NCI-H2196 (cell line): ENCODE measurements around the gene BORCS5.
"Not testable (repeated sequence)": the region's sequence is repeated elsewhere in the genome, so short reads cannot be mapped to it uniquely, and the experiment has no call there.

Experiments
- DNase-seq: peaks from one replicate; lab custom pipeline; 2025; ENCODE audit not compliant: unreplicated experiment; lab: John Stamatoyannopoulos, UW

The BORCS5 gene

GRCh38 chr12:12482959-12483358, 126.1 kb downstream of the BORCS5 start:
- no peak for DNase-seq

DNA sequence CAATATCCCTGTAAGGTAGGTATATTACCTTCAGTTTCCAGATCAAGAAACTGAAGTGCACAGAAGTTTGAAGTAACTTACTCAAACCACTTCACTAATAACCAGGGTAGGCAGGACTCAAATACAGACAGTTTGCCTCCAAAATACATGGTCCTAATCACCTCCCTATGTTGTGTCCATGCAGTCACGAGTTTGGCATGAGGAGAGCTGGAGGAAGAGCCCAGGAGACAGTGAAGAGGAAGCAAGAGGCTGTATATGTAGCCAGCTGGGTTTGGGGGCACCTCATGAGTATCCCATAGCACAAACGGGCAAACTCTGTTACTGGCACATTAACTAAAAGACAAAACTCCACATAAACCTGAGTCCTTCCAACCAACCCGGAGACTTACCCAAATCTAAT, 126.6 kb downstream of the BORCS5 start:
- no peak for DNase-seq

DNA sequence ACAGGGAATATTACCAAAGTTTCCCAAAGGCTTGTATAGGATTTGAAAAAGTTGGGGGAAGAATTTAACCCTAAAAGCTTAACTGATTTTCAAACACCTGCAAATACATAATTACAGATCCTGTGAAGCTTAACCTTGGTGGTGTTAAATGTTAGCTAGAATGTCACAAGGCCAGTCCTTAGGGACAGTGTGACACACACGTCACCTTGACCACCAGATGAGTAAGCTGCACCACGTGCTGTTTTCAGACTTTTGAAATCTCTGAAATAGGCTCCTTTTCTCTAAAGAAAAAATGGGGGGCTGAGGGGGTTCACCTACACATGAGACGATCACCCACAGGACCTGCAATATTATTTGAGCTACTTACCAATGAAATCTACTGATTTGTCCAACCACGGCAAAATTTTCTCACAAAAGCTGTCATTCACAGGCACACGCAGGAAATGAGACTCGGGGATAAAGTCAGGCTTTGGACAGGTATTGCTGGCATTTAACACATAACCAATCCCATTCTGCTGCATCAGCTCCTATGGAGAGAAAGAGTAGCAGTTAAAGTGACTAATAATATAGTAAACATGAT, 129.9 kb downstream of the BORCS5 start:
- no peak for DNase-seq

DNA sequence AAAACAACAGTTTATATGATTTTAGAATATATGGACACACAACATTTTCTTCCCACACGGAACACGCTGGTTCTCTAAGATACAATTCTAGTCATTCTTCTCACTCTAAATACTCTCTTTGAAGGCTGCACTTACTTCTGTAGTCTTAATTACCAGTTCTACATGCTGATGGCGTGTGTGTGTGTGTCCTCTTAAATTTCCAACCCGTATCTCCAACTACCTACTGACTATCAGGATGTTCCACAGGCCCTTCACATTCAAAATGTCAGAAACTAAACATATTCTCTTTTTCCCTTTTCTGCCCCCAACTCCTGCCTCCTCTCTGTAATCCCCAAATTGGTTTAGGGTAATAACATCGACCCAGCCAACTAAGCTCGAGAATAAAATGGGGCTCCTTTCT, 130.6 kb downstream of the BORCS5 start:
- no peak for DNase-seq

GRCh38 chr12:12488296-12488695, 131.4 kb downstream of the BORCS5 start:
- no peak for DNase-seq

- no peak for DNase-seq
Measured at GRCh38 chr12:12488823-12489550, 132.1 kb downstream of the BORCS5 start.

DNA sequence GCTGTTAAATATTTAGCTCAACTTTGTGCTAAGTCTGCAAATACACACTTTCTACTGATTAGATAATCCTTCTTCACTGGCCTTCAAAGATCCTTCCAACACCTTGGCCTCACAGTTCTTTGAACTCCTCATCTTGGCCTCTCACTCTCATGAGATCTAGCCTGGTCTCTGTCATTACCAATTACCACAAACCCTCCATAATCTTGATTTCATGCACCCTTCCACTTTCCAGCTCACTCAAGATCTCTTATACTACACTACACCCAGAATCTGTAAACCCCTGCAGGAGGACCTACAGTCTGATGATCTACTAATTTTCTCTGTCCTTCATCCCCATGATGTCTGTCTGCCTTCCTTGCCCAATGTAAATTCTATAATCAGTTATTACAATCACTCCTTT, 134.7 kb downstream of the BORCS5 start:
- no peak for DNase-seq

- no peak for DNase-seq
Measured at GRCh38 chr12:12492547-12492946, 135.7 kb downstream of the BORCS5 start.

DNA sequence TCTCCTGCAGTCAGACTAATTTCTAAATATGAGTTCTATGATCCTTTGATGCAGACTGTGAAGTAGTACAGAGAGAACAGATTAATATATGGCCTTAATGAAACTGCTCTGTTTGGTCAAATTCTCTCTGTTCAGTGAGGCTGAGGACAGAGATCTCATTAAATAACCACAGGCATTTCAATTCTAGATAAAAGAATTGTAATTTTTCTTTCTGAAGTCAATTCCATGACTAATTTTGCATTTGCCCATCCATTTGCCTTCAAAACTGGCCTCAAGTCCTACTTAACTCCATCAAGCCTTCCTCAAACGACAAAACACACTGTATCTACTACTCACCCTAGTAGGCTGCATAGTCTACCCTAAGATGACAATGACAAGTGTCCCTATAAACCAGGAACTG, 138.7 kb downstream of the BORCS5 start:
- DNase-seq: no peak

- DNase-seq: no peak
Measured at GRCh38 chr12:12498210-12498609, 141.3 kb downstream of the BORCS5 start.

- no peak for DNase-seq
Measured at GRCh38 chr12:12499909-12500604, 143.2 kb downstream of the BORCS5 start.

GRCh38 chr12:12501121-12501520, 144.2 kb downstream of the BORCS5 start:
- no peak for DNase-seq

DNA sequence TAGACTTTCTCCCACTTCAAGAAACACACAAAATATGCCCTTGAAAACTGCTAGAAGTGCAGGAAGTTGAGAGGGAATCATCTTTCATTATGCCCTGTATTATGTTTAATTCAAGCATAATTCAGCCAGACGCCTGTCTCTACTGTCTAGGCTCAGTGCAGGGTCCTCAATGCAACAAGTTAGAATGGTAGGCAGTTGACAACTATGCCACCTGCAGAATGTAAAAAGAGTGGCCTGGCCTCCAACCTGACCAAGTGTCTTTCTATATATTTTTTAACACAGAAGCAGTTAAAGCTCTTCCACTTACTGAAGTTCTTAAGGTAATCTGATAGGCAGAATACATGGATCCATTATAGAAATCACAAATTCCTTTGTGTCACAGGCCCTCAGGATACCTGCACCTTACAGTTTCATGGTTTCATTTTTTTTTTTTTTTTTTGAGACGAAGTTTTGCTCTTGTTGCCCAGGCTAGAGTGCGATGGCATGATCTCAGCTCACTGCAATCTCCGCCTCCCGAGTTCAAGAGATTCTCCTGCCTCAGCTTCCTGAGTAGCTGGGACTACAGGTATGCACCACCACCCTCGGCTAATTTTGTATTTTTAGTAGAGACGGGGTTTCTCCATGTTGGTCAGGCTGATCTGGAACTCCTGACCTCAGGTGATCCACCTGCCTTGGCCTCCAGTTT, 145.4 kb downstream of the BORCS5 start:
- DNase-seq: not testable (repeated sequence)

DNA sequence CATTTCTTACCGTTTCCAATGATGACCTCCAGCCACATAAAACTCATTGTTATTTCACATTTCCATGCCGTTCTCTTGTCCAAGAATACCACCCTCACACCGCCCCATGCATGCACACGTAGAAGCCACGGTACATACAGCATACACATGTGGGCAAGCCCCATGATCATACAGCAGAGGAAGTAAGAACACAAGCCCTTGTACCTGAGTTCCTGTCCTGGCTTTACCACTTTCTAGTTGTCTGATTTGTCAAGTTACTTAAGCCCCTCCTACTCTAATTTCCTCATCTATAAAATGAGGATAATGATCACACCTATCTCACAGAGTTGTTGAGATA, 145.9 kb downstream of the BORCS5 start:
- no peak for DNase-seq

DNA sequence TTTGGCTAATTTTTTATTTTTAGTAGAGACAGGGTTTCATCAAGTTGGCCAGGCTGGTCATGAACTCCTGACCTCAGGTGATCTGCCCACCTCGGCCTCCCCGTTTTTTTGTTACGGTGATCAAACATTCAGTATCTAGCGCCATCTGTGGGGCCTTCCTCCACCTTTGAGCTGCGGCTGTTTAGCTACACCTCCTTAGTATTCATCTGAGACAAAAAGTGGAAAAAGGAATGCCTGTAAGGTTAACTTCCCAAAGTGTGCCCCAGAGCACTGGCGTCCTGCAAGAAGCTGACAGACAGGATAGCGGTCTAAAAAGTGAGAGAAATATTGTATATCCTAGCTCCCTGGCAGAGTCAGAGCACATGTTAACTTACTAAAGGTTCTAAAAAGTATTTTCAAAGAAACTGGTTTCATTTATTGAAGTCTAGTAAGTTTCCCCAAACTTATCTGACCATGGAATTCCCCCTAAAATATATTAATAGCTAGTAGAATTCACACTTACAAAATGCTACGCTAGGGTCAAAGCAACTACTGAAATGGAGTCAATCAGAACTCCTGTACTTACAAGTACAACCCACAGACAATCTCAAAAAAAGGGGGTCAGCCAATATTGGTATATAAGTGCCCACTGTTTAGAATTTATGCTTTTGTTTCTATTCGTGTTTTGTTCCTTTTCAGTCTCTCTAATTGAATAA, 146.7 kb downstream of the BORCS5 start:
- no peak for DNase-seq

GRCh38 chr12:12505544-12506495, 148.9 kb downstream of the BORCS5 start:
- DNase-seq: no peak

GRCh38 chr12:12506496-12506890, 149.6 kb downstream of the BORCS5 start:
- DNase-seq: no peak

DNA sequence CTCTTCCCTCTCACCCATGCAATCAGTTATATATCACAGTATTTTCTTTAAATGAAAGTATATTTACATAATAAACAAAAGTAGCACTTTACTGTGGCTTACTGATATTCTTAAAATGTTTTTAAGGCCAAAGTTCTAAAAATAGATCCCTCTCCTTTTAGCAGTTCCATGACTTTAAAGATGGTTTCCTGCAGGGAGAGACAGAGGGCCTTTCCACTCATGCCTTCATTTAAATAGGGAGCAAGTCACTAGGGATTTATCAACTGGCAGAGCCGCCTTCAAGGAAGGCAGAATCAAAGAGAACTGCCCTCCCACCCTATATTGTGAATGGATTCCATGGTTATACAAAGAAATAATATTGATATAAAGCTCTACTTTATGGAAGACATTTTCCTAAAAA, 150.2 kb downstream of the BORCS5 start:
- DNase-seq: no peak

GRCh38 chr12:12508612-12509011, 151.7 kb downstream of the BORCS5 start:
- DNase-seq: no peak

DNA sequence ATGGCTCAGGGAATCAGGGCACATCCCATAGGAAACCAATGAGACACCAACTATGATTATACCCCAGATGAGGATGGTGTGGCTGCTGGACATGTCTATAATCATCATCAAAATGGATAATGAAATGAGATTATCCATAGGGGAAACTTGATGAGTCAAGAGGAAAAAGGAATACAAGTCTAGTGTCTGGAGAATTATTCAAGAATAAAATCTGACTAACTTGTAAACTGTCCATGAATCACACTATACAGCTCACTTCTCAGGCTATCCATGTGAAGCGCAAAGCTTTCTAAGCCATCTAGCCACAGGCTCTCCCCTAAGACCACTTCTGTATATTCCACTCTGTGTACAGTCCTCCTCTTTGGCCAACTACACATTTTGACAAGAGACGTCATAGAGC, 153.3 kb downstream of the BORCS5 start:
- no peak for DNase-seq
